ENCODE results near the gene FAM78B. TPM values are rescaled to one million over a fixed set of nuclear protein-coding genes. Genes with fewer than 3 reads are reported as not detected.

FAM78B gene
- total RNA-seq, 1 donor from 2014 or later = 3.4 TPM

DNA sequence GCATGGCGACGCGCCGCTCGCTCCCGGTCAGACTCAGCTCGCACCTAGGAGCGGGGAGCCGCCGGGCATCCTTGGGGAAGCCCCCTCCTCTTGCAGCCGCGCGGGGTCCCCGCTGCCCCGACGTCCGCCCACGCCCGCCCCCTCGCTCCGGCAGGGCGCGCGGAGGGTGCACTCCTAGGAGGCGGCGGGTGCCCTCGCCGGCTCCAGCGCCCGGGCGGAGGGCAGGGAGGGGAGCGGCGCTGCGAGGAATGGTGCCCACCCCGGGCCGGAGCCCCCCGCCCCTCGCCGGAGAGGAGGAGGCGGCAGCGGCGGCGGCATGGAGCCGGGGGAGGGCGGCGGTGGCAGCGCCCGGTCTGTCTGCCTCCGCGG is 488 bp downstream of the FAM78B start:
- no peak for ATAC-seq
- no peak for DNase-seq (ENCODE audit: missing footprints)
- intact Hi-C loops (cut with DNase I) = loop anchor here (2.0 to 5.0 kb wide), 3 partner anchors 140 to 266 kb away; no protein-coding TSS in a partner anchor

DNA sequence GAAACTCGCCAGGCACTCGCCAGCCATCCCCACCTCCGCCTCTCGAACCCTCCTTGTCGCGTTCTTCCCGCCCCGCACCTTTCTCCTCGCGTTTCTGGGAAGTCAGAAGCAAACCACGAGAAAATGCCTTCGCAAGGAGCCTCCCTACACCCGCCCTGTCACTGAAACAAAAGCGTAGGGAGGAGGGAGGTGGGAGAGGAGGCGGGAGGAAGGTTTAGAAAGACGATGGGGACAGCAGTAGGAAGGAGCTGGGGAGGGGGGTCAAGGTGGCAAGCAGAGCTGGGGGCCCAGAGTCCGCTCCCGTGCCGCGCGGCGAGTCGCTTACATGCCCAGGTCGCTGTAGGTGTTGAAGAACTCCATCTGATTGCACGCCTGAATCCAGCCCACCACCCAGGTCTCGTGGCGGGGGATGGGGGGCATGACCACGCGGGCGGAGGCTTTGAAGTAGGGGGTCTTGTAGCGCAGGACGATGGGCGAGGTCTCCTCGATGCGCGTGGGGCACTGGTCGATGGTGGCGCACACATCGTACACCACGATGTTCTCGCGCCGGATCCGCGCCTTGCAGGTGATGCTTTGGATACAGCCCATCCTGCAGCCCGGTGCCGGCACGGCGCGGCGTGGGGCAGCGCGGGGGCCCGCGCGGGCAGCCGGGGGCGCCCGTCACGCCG is 1.0 kb downstream of the FAM78B start:
- no peak for DNase-seq (ENCODE audit: missing footprints)
- intact Hi-C loops (cut with DNase I) = loop anchor here (2.0 to 5.0 kb wide), 3 partner anchors 141 to 267 kb away; no protein-coding TSS in a partner anchor

DNA sequence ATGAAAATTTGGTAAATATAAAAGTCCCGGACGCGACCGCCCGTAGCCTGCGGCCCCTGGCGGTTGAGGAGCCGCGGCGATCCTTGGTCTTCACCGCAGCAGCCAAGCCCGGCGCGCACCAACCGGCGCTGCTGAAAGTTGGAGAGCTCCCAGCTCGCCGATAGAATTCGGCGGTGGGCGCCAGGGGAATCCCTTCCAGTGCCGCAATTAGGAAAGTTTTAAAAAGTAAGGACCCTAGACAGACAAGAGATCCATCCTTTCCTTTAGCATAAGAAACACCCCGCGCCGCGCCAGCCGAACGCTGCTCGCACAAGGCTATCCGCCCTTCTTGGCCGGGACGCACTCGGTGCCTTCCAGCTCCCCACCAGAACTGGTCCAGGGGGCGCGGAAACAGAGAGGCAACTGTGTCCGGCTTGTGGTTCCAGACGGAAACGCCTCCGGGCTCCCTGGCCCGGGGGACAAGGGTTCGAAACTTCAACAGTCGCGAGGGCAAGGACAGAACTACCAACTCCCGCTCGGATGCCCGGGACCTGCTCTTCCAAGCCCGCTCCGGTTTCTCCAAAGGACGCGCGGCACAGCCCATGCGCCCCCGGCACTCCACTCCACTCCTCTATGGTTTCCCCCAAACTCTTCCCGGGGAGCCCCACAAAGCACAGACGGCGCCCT is 1.7 kb downstream of the FAM78B start:
- no peak for ATAC-seq
- intact Hi-C loops (cut with DNase I) = loop anchor here (5.0 kb wide), 2 partner anchors 238 to 267 kb away; no protein-coding TSS in a partner anchor

More for the DNA sequence above, 1.0 kb downstream of the FAM78B start:
- no peak for ATAC-seq

DNA sequence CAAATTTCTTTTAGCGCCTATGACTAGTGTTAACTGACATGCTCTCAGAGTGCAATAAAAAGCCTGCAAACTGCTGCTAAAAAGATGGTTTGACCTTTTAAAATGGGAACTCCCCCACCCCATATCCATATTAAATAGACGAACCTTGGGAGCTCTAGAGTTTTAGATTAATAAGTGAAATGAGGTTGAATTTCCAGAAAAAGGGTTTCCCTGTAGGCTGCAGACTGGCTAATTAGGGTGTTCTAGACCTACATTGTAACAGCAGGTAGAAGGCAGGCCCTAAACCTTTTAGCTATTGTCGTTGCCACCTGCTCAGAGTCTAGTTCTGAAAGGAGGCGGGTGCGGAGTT is 2.2 kb downstream of the FAM78B start:
- intact Hi-C loops (cut with DNase I) = no loop called here
- ATAC-seq = no peak
- no peak for DNase-seq (ENCODE audit: missing footprints)

More for the DNA sequence above, 1.7 kb downstream of the FAM78B start:
- peak; percentile 73 for DNase-seq (ENCODE audit: missing footprints)

DNA sequence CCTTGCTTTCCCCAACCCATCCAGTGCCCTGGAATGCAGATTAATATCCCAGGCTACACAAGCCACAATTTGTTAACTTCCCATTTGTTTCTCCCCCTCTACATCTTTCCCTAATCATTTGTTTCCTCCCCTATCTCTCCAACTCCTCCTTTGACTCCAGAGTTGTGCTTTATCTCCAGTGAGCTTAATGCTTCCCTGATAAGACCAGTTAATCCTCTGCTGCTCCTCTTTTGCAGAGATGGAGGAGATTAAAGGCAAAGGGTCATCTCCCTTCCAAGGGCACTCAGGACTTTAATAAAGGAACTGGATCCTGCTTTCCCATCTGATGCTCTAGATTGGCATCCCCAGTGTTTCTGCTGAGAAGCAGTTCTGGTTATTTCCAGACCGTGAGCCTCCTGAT is 7.1 kb downstream of the FAM78B start:
- intact Hi-C loops (cut with DNase I) = no loop called here
- DNase-seq (ENCODE audit: missing footprints) = no peak
- ATAC-seq = no peak

DNA sequence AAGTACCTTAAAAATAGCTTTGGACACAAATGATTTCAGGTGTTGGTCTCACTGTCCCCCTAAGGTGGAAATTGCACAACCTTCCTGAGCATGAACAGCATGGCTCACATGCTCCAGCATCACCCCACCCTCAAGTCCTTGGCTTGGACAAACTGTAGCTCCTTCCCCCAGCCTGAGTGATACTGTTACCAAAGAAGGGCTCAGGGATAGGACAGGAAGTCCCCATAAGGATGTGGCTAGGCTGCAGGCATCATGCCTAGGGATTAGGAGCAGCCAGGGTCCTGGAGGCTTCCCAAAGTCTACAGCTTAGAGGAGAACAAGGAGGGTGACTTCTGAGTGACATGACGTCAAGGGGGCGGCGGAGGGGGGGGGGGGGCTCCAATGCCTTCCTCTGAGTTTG is 10.1 kb downstream of the FAM78B start:
- intact Hi-C loops (cut with DNase I) = no loop called here
- DNase-seq (ENCODE audit: missing footprints) (no peak), ATAC-seq (no peak)

DNA sequence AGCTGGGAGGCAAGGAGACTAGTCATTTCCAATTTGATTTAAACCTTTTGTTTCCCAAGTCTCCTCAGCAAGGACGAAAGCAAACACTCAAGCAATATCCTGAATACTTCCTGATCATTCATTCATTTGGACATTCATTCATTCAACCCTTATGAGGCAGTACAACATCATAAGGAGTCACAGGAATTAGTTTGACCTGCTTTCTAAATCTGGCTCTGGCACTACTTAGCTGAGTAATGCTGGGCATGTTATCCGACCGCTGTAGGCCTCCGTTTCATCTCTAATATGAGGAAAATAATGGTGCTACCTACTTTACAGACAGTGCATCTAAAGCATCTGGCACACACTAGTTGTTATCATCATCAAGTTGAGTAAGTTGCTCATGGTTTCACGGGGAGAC is 11.7 kb downstream of the FAM78B start:
- ATAC-seq (no peak), DNase-seq (ENCODE audit: missing footprints) (no peak)
- intact Hi-C loops (cut with DNase I) = no loop called here

DNA sequence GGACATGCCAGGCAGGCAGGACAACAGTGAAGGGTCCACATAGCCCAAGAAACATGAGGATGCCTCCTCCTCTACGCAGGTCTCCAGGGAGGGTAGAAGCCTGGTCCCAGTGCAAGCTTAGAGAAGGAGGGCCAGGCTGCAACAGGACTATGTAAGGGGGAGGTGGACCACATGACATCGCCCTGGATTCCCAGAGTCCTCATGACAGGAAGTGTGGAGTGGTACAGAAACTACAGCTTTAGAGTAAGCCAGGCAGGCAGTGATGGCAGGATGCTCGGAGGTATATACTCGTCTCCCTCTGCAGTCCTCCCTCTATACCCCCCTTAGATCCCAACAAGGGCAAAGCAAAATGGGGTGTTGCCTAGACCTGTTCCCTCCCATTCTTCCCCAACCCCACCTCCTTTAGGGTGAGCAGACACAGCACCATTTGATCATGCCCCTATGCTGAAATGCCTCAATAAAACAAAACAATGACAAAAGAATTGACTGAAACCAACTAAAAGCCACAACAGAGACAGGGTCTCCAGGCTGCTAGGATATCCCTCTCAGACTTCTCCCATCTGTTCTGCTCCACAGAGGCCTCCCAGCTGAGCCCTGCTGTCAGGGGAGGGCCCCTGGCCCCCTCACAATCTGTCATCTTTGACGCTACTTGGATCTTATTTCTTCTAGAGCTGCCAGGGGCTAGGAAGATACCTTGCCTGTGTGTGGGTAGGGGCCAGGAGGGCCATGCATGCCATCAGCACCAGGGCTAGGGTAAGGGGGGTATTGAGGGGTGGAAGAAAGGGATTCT is 13.1 kb downstream of the FAM78B start:
- ATAC-seq (no peak), DNase-seq (ENCODE audit: missing footprints) (no peak)
- intact Hi-C loops (cut with DNase I) = no loop called here

DNA sequence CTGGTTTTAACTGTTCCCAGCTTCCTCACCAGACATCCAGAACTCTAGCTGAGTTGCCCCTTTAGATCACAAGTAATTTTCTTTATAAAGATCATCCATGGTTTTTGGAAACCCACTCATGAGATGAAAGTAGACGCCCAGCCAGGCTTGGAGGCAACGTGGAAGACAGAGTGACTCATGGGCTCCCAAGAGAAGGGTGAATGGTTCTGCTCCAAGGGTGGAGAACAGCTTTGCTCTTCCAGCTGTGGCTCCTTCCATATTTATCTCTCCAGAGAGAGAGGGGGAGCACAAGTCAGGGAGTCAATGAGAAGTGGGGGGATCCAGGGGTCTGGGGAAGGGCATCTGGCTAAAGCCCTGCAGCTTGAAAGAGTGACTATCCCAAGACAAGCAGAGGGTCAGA is 13.8 kb downstream of the FAM78B start:
- intact Hi-C loops (cut with DNase I) = no loop called here
- ATAC-seq (peak; percentile 23), DNase-seq (ENCODE audit: missing footprints) (no peak)

DNA sequence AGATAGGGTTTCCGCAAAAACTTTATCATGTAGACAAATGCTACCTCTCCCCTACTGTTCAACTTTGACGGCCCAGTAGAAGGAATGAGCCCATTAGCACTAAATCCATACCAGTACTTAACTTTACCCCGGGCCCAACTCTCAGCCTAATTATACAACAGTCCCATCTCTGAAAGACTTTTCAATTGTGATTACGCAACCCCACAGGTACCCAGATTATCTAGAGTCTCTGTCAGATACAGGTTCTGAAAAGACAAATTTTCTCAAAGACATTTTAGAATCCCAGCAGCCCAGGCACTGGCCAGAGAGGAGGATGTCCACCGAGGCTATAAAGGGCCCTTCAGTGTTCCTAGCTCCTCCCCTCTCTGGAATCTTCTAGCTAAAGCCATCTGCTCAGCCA is 15.0 kb downstream of the FAM78B start:
- intact Hi-C loops (cut with DNase I) = no loop called here
- ATAC-seq (no peak), DNase-seq (ENCODE audit: missing footprints) (no peak)

DNA sequence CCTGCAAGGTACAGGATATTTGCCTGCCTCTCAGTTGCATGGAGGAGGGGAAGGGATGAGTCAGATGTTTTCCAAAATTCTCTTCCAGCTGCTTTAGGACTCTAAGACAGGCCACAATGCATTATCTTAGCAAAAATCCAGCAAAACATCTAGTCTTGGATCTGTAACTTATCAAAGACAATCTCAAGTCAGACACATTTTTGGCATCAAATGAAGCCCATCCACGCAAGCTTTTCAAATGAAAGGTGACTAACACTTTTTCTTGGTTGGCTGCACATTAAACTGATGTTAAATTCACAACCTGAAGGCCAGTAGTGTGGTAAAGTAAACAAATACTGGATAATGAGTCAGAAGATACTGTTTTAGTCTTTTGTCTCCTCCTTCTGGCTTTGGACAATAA is 21.3 kb downstream of the FAM78B start:
- ATAC-seq (no peak), DNase-seq (ENCODE audit: missing footprints) (no peak)
- intact Hi-C loops (cut with DNase I) = no loop called here

DNA sequence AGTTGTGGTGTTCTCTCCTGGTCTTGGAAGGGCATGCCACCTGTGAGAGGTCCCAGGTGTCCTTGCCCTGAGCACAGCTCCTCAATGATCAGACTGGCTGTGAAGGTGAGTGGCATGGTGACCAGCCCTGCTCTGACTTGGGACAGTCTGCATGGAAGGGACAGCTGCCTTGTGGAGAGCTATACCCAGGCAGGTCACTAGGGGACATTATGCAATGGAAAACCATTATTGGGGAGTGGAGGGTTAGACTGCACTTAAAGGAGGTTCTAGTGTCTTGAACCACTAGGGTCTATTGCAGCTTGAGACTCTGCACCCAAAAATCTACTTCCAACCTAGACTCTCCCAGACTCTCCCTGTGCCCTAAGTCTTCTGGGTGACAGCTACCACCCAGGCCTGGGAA is 24.8 kb downstream of the FAM78B start:
- ATAC-seq (no peak), DNase-seq (ENCODE audit: missing footprints) (no peak)
- intact Hi-C loops (cut with DNase I) = no loop called here

DNA sequence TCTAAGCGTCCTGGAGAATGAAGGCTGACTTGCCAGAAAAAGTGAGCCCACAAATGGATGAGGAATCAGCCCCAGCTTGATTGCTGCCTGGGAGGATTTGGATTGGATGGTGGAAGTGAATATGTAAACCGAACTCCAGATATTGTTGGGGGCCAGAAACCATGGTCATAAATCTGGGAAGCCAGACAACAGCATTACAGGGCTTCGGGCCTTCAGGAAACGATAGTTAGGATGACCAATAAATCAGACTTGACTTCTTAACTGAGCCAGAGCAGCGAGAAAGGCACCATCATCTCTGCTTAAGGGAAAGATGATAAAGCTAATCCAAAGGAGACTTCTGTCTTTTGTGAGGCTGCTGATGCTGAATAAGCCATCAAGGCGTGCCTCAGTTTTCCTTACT is 26.6 kb downstream of the FAM78B start:
- DNase-seq (ENCODE audit: missing footprints) (no peak), ATAC-seq (no peak)
- intact Hi-C loops (cut with DNase I) = no loop called here

DNA sequence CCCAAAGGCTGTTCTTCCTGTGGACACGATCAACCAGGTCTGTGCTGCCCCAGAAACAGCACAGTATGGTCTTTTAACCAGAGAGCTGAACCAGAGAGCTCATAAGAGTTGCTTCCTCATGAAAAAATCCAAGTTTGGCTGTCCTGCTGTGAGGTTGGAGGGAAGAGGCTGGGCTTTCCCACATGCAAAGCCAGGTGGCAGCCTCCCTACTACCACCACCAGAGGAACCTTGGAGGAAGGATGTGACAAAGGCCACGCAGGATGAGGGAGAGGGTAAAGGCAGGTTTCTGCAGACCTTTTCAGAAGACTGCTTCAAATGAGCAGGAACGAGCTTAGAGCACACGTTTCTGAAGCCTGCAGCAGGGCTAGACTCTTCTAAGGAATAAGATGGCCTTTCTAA is 27.1 kb downstream of the FAM78B start:
- DNase-seq (ENCODE audit: missing footprints) (no peak), ATAC-seq (no peak)
- intact Hi-C loops (cut with DNase I) = no loop called here

DNA sequence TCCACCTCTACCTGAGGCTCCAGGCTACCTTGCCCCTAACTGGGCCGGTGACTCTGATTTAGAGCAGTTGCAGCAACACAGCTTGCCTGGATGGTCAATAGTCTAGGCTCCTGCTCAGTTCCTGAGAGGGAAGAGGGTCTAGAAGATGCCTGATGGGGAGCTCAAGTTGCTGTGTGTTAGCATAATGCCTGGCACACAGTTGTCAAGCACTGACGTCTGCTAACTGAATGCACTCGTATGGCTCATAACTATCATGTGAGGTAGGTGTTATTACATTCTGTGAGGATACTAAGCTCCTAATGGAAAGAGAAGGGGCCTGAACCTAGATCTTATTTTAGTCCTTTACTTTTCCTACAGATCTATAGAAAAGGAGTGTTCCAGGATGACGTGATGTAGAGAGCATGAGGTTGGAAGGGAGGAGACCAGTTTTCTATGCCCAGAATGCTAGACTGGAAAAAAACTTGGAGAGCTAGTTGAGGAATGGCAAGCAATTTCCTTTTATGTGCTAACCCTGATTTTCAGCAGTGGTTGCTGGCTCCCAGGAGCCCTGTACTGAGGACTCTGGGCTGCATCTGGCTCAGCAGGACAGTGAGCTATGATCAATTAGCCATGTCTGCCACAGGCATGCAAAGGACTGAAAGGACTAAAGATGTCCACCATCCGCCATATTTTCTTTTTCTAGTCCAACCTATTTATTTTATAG is 30.0 kb downstream of the FAM78B start:
- intact Hi-C loops (cut with DNase I) = no loop called here
- DNase-seq (ENCODE audit: missing footprints) (no peak), ATAC-seq (no peak)

DNA sequence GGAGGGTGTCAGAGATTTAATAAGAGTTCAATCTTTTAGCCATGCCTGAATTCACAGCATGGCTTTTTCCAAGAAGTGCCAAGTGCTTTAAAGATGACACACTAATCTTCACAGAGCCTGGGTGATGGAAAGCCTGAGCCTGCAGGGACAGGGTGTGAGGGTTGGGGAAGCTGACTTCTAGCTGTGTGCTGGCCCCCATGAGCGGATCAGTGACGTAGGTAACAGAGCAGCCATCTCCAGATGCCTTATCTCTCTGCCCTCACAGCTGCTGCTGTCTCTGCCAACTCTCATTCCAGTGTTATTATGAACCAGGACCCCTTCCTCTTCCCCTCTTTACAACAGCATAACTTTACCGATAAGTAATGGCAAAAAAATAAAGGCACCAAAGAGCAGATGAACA is 30.6 kb downstream of the FAM78B start:
- DNase-seq (ENCODE audit: missing footprints) = no peak
- intact Hi-C loops (cut with DNase I) = no loop called here
- no peak for ATAC-seq

DNA sequence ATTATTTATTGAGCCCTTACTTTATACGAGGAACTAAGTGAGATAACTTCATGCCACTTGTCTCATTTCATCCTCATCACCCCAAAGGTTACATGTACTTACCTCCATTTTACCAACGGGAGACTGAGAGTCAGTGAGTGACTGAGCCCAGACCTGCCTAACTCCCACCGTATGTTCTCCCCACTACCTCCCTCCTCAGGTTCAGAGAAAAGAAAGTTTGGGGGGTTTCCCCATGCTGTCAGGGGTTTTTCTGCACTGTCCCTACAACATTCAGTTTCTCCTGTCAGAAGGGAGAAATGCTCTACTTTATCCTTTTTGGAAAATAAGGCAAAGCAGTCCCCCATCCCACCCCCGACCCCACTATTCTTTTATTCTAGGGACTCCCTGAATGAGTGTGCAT is 32.9 kb downstream of the FAM78B start:
- intact Hi-C loops (cut with DNase I) = no loop called here
- no peak for ATAC-seq
- DNase-seq (ENCODE audit: missing footprints) = no peak

DNA sequence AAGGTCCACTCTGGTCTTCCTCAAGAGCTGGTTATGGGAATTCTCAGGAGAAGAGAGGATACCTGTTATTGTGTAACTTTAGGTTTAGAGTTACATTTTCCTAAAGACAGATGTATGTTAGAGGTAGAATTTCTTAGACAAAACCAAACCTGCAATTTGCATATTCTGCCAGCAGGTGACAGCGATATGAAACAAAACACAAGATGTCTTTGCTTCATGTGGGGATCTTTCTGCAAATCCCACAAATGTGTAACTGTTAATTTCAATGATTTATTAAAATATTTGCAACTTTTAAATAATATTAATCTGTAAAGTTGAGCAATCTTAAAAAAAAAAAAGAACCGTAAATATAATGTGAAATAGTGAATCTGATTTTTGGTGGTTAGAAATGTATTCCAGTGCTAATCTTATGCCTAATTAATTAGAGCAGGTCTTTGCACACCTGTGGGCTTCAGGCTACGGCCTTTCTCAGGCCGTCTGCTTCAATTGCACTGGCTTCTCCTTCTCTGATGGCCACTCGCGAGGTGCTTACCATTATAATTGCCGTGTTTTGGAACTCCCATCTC is 33.4 kb downstream of the FAM78B start:
- DNase-seq (ENCODE audit: missing footprints) = no peak
- intact Hi-C loops (cut with DNase I) = no loop called here
- ATAC-seq = no peak

DNA sequence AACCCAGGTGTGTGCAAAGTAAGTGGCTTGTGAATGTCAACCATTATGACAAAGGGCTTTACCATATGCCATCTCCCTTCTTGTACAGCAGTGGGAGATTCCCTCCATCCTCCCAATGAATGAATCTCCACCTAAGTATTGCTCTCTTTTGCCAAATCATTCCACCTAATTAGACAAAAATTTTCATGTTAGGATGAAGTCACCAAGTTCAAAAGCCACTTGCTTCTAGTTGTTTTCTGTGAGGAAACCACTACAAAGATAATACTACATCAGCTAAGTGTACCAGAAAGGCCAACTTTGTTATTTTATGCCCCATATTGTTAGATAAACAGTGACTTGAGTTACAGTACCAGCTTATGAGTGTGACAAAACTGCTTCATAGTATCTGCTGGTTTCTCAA is 34.3 kb downstream of the FAM78B start:
- DNase-seq (ENCODE audit: missing footprints) (no peak), ATAC-seq (no peak)
- intact Hi-C loops (cut with DNase I) = no loop called here

Data from Right ventricle myocardium inferior (tissue), 1 donor.